IMR-90 (cell line): ENCODE measurements around the gene CSRNP3. TPM values are rescaled to one million over a fixed set of nuclear protein-coding genes. Genes with fewer than 3 reads are reported as not detected.

Experiments
- ATAC-seq: fragments of 200-7000 bp; cut with Tn5 transposase; 2 replicates; pipeline ENCODE4 v1.9.1; 2020; ENCODE audit warnings: low read depth, mild to moderate bottlenecking, moderate library complexity
- BruUV-seq: library from RNA; stranded (reverse); fragments of 400-500 nt; replicated peaks from 2 replicates; lab custom pipeline; 2021; lab: Mats Ljungman, UMichigan
- CTCF ChIA-PET: fragments of 300-600 bp; formaldehyde crosslinking; extraction: SDS; loops from one replicate; lab custom pipeline; 2021; ENCODE audit warnings: antibody characterized with exemption; lab: Yijun Ruan, JAX
- POLR2A ChIA-PET: fragments of 300-600 bp; sonication (Branson Sonifier 250); formaldehyde crosslinking; loops from one replicate; lab custom pipeline; 2022; ENCODE audit warnings: antibody characterized with exemption; ENCODE audit not compliant: unreplicated experiment; lab: Charles Lee
- DNase-seq: peaks from one replicate; pipeline ENCODE4 v3.0.0; 2013
- H2AFZ ChIP-seq: replicated peaks from 2 replicates; pipeline ENCODE3; 2013; ENCODE audit warnings: low read length, mild to moderate bottlenecking; ENCODE audit not compliant: poor library complexity
- H2AK5ac ChIP-seq: 2 replicates; pipeline ENCODE4 v1.6.1; 2013; ENCODE audit warnings: low read depth, low read length, inconsistent platforms
- H2AK9ac ChIP-seq: replicated peaks from 2 replicates; pipeline ENCODE3; 2013; ENCODE audit warnings: mild to moderate bottlenecking, low read depth, low read length, moderate library complexity; ENCODE audit not compliant: poor library complexity
- H2BK120ac ChIP-seq: 2 replicates; pipeline ENCODE4 v1.6.1; 2013; ENCODE audit warnings: low read depth, low read length, inconsistent platforms
- H2BK15ac ChIP-seq: 3 replicates; pipeline ENCODE4 v1.6.1; 2013; ENCODE audit warnings: low read depth, low read length, inconsistent platforms
- H2BK20ac ChIP-seq: 2 replicates; pipeline ENCODE4 v1.6.1; 2013; ENCODE audit warnings: low read depth, mild to moderate bottlenecking, inconsistent platforms, low read length, moderate library complexity
- H2BK5ac ChIP-seq: 2 replicates; pipeline ENCODE4 v1.6.1; 2013; ENCODE audit warnings: mild to moderate bottlenecking, low read depth, low read length, inconsistent platforms; ENCODE audit not compliant: poor library complexity, severe bottlenecking
- H3K14ac ChIP-seq: replicated peaks from 2 replicates; pipeline ENCODE4 v1.6.1; 2013; ENCODE audit warnings: low read depth, low read length, inconsistent platforms
- H3K18ac ChIP-seq: 2 replicates; pipeline ENCODE4 v1.6.1; 2013; ENCODE audit warnings: low read depth, low read length, control low read depth
- H3K23ac ChIP-seq: 2 replicates; pipeline ENCODE4 v1.6.1; 2013; ENCODE audit warnings: low read depth, low read length, inconsistent platforms
- H3K27ac ChIP-seq: 2 replicates; pipeline ENCODE4 v1.5.1; 2013; ENCODE audit warnings: mild to moderate bottlenecking, control low read depth, low read length; ENCODE audit not compliant: insufficient read depth
- H3K27me3 ChIP-seq: 2 replicates; pipeline ENCODE4 v1.6.1; 2013; ENCODE audit warnings: low read length; ENCODE audit not compliant: control insufficient read depth, insufficient read depth
- H3K36me3 ChIP-seq: 2 replicates; pipeline ENCODE4 v1.6.1; 2013; ENCODE audit warnings: low read length, mixed read lengths; ENCODE audit not compliant: control insufficient read depth, insufficient read depth
- H3K4ac ChIP-seq: 2 replicates; pipeline ENCODE4 v1.6.1; 2013; ENCODE audit warnings: low read depth, low read length, inconsistent platforms
- H3K4me1 ChIP-seq: 2 replicates; pipeline ENCODE4 v1.6.1; 2013; ENCODE audit warnings: low read length, mixed read lengths; ENCODE audit not compliant: control insufficient read depth, insufficient read depth
- H3K4me2 ChIP-seq: 2 replicates; pipeline ENCODE4 v1.6.1; 2013; ENCODE audit warnings: low read depth, mild to moderate bottlenecking, control low read depth, low read length, moderate library complexity
- H3K4me3 ChIP-seq: 2 replicates; pipeline ENCODE4 v1.5.1; 2013; ENCODE audit warnings: low read depth, mild to moderate bottlenecking, control low read depth, low read length, moderate library complexity; ENCODE audit not compliant: insufficient read depth
- H3K56ac ChIP-seq: 2 replicates; pipeline ENCODE4 v1.6.1; 2013; ENCODE audit warnings: low read length, inconsistent platforms; ENCODE audit not compliant: insufficient read depth; ENCODE audit errors: extremely low read depth
- H3K79me1 ChIP-seq, 2 experiments: 2 replicates each; pipeline ENCODE4 v1.6.1; 2013; ENCODE audit warnings: low read length in 2 of 2, inconsistent platforms in 1 of 2, low read depth in 1 of 2
- H3K9ac ChIP-seq: 2 replicates; pipeline ENCODE4 v1.6.1; 2013; ENCODE audit warnings: low read depth, low read length, control low read depth
- H3K9me1 ChIP-seq: 2 replicates; pipeline ENCODE4 v1.6.1; 2013; ENCODE audit warnings: low read length, inconsistent platforms; ENCODE audit not compliant: insufficient read depth
- H3K9me3 ChIP-seq: 2 replicates; pipeline ENCODE4 v1.6.1; 2013; ENCODE audit warnings: low read length; ENCODE audit not compliant: control insufficient read depth, insufficient read depth
- H4K20me1 ChIP-seq: 2 replicates; pipeline ENCODE4 v1.6.1; 2013; ENCODE audit warnings: low read length, inconsistent platforms; ENCODE audit not compliant: insufficient read depth
- H4K5ac ChIP-seq: 2 replicates; pipeline ENCODE4 v1.6.1; 2013; ENCODE audit warnings: mild to moderate bottlenecking, low read depth, low read length, control low read depth
- H4K8ac ChIP-seq, 2 experiments: 2 replicates each; pipeline ENCODE4 v1.6.1; 2013; ENCODE audit warnings: low read depth in 2 of 2, low read length in 2 of 2, control low read depth in 1 of 2, inconsistent platforms in 1 of 2
- H4K91ac ChIP-seq: 2 replicates; pipeline ENCODE4 v1.6.1; 2013; ENCODE audit warnings: low read depth, low read length, inconsistent platforms; ENCODE audit not compliant: insufficient read depth
- BHLHE40 ChIP-seq: fragments of 150-350 bp; IDR thresholded peaks from 2 replicates; pipeline ENCODE4 v1.6.1; 2016; ENCODE audit warnings: mild to moderate bottlenecking, low read depth, low read length
- MAFK ChIP-seq: IDR thresholded peaks from 2 replicates; pipeline ENCODE4 v1.6.1; 2012; ENCODE audit warnings: low read depth, low read length, improper control_type of control experiment
- RFX5 ChIP-seq: IDR thresholded peaks from 2 replicates; pipeline ENCODE4 v1.8.0; 2012; ENCODE audit warnings: low read depth, mild to moderate bottlenecking, low read length, moderate library complexity
- WGBS, 2 experiments: methylation state at CpG; one replicate each; pipeline versions ENCODE4 v1.1.5 to v1.1.7; 2013; ENCODE audit warnings: missing lambda C conversion rate in 2 of 2; ENCODE audit not compliant: insufficient read length in 1 of 2; ENCODE audit errors: extremely low coverage in 2 of 2; 5-methylcytosine and 5-hydroxymethylcytosine counted together
- dilution Hi-C: fragments of 300-500 bp; cut with HindIII; formaldehyde crosslinking; loops from one replicate; pipeline ENCODE4 v1.14.3; 2018; ENCODE audit warnings: low sequenced_read_pairs; ENCODE audit not compliant: unreplicated experiment
- in situ Hi-C: fragments of 300-500 bp; cut with MboI; formaldehyde crosslinking; loops from 3 replicates; pipeline ENCODE4 v1.14.3; 2019; ENCODE audit warnings: low sequenced_read_pairs, inconsistent platforms, mixed read lengths
- intact Hi-C: fragments of 100-400 bp; cut with micrococcal nuclease; formaldehyde crosslinking; loops from 2 replicates; pipeline ENCODE4 v1.10.0; 2022
- polyA plus RNA-seq, 3 experiments: library from polyadenylated mRNA; depleted of rRNA; stranded (reverse); fragments of >200 nt; gene quantifications; 2 replicates each; pipeline ENCODE4 v1.2.3, GENCODE V29; 2012; ENCODE audit warnings: low replicate concordance in 1 of 3
- total RNA-seq: library from RNA; depleted of rRNA; stranded (reverse); fragments of >200 nt; gene quantifications from 2 replicates; pipeline ENCODE4 v1.2.3, GENCODE V29; 2012

Gene CSRNP3
- total and polyA plus RNA-seq, 2 of the 4 experiments (the other 2 are of a cell fraction), result 0.21 to 0.72 TPM

DNA sequence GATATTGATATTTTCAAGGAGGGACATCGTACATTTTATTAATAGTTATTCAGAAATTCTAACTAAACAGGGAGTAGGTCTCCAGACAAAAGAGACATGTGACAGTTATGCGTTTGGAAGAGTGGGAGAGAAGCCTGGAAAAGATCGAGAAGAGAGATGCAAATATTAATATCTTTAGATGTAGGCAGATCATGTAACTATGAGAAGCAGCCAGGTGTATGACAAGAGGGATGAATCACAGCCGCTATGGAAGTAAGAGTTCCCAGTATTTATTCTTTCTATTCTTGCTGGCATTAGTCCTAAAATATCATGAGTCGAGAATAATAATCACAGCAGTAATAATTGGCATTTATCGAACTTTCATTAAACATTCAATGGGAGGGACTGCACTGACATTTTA is 140.2 kb downstream of the CSRNP3 start:
- Histone ChIP-seq H2AK5ac (no peak overlapping the region), H2BK120ac (no peak overlapping the region), H3K9me1 (no peaks in the 10 kb centered on the region), H4K20me1 (no peaks in the 10 kb centered on the region), H2AK9ac (no peak overlapping the region), H3K14ac (no peak overlapping the region), H4K91ac (no peak overlapping the region), H2BK20ac (no peak overlapping the region), H3K4me2 (no peak overlapping the region), H3K18ac (no peak overlapping the region), H3K27ac (no peak overlapping the region), H3K56ac (no peak overlapping the region), H3K23ac (no peak overlapping the region), H4K5ac (no peak overlapping the region), H3K9ac (no peak overlapping the region), H3K4me3 (no peak overlapping the region), H2BK5ac (no peak overlapping the region), H2AFZ (no peak overlapping the region), H3K9me3 (no peaks in the 10 kb centered on the region), H3K79me1 (no peaks in the 10 kb centered on the region), H3K36me3 (no peaks in the 10 kb centered on the region), H2BK15ac (no peak overlapping the region), H3K27me3 (no peaks in the 10 kb centered on the region), H3K4me1 (no peaks in the 10 kb centered on the region), H3K4ac (no peak overlapping the region), H4K8ac (no peak overlapping the region)
- ChIA-PET CTCF (interaction anchor here (0.6 to 0.7 kb wide), 2 partner anchors 9 to 169 kb away, joined by 3 to 10 read pairs; no protein-coding TSS in a partner anchor), POLR2A (no interaction called here)
- no peak for DNase-seq
- no peak for TF ChIP-seq RFX5
- no peak for TF ChIP-seq MAFK
- no peak for TF ChIP-seq BHLHE40
- intact Hi-C loops, result no loop called here
- BruUV-seq, result no TSS peak
- 82% methylated on average over 2 of the region's 6 CpGs; no CpG with 5 or more reads in 1 of the 2 experiments for WGBS, 2 experiments
- in situ Hi-C loops, result no loop called here
- no peak for ATAC-seq
- dilution Hi-C loops, result no loop called here
